ENCODE data around the gene HLA-DPA1.

DNA sequence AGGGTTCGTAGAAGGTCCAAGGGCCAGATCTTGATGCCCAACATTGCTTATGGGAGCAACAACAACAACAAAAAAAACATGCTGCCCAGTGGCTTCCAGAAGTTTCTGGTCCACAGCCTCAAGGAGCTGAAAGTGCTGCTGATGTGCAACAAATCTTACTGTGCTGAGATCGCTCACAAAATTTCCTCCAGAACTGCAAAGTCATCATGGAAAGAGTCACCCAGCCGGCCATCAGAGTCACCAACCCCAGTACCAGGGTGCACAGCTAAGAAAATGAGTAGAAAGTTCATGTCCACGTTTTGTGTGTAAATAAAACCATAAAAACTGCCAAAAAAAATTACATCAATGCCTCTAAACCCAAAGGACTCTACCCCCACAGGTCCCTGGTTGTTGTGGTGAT lies 6.1 kb upstream of the HLA-DPA1 start:
- TF ChIP-seq SMAD1 (IDR thresholded peaks at IDR 0.05; ENCODE audit: low read depth, partially characterized antibody) (no peak), ZSCAN29 (IDR thresholded peaks at IDR 0.05) (no peak), POLR2A (IDR thresholded peaks at IDR 0.05; ENCODE audit: low read depth, low read length) (no peak), TARDBP (IDR thresholded peaks at IDR 0.05; ENCODE audit: borderline replicate concordance) (no peak), YY1 (IDR thresholded peaks at IDR 0.05; ENCODE audit: low read depth, low read length) (0 out of 2 replicates have a peak, but pooled peaks have one; percentile 3), CEBPB (IDR thresholded peaks at IDR 0.05; ENCODE audit: borderline replicate concordance in 1 of 2, low read depth in 2 of 2, low read length in 2 of 2) (no peak), TAF1 (IDR thresholded peaks at IDR 0.05; ENCODE audit: borderline replicate concordance, low read depth, low read length) (no peak), EED (IDR thresholded peaks at IDR 0.05; ENCODE audit: low read depth) (no peak), TCF12 (IDR thresholded peaks at IDR 0.05; ENCODE audit: low read depth, low read length) (no peak), MTA3 (IDR thresholded peaks at IDR 0.05; ENCODE audit: borderline replicate concordance, low read length) (no peak)
- TF ChIP-seq, protein P1, sequence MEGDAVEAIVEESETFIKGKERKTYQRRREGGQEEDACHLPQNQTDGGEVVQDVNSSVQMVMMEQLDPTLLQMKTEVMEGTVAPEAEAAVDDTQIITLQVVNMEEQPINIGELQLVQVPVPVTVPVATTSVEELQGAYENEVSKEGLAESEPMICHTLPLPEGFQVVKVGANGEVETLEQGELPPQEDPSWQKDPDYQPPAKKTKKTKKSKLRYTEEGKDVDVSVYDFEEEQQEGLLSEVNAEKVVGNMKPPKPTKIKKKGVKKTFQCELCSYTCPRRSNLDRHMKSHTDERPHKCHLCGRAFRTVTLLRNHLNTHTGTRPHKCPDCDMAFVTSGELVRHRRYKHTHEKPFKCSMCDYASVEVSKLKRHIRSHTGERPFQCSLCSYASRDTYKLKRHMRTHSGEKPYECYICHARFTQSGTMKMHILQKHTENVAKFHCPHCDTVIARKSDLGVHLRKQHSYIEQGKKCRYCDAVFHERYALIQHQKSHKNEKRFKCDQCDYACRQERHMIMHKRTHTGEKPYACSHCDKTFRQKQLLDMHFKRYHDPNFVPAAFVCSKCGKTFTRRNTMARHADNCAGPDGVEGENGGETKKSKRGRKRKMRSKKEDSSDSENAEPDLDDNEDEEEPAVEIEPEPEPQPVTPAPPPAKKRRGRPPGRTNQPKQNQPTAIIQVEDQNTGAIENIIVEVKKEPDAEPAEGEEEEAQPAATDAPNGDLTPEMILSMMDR (IDR thresholded peaks at IDR 0.05 in 2 of 3, conservative IDR thresholded peaks at IDR 0.05 in 1 of 3; ENCODE audit: control insufficient read depth in 2 of 3, extremely low read depth in 1 of 3, insufficient read depth in 1 of 3, low read depth in 3 of 3, low read length in 3 of 3), result no peak
- TF ChIP-seq, protein P2, sequence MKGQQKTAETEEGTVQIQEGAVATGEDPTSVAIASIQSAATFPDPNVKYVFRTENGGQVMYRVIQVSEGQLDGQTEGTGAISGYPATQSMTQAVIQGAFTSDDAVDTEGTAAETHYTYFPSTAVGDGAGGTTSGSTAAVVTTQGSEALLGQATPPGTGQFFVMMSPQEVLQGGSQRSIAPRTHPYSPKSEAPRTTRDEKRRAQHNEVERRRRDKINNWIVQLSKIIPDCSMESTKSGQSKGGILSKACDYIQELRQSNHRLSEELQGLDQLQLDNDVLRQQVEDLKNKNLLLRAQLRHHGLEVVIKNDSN (IDR thresholded peaks at IDR 0.05; ENCODE audit: borderline replicate concordance, extremely low read length, insufficient read depth, low read depth, low read length), result no peak

All from GM12878 (cell line).